ENCODE data around the gene DRD4. TPM values are rescaled to one million over a fixed set of nuclear protein-coding genes. Genes with fewer than 3 reads are reported as not detected.

DRD4 gene
- total and polyA plus RNA-seq, 2 of the 13 experiments (the other 11 are each of a cell fraction or from before 2014, with no cell fraction given) = 0.09 to 0.13 TPM

DNA sequence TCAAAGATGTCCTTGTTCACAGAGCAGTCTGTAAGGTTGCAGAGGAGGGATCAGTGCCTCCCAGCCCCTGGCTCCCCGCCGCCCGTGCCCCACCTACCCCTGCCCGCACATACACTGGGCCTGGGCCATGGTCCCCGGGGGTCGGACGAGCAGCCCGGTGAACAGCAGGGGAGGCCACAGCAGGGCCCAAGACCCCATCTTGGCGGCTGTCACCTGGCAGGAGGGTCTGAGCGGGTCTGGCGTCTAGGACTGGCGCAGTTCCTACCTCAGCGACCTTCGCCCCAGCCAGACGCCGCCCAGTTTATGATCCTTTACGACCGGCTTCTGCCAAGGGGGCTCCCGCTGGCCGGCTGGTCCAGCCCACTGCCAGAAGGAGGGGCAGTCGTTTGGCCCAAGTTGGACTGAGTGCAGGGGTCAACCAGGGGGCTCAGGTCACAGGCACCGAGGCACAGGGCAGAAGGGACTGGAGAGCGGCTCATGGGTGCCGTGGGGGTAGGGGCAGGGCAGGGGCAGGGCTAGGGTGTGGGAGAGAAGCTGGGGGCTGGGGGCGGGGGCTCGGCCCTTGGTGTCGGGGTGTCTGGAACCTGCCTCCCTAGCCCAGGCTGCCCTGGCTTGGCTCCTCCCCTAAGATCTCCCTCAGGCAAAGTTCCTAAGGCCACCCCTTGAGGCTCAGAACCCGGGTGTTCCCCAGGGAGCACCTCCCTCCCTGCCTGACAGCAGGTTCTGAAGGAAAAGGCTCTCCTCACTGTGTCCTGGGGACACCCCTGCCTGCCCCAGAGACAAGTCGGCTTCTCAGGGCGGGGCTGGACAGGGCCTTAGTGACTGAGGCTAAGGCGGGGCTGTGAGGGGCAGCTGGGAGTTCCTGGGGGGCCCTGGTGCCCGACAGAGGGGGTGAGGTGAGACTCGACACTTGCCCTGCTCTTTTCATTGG is 12.1 kb upstream of the DRD4 start, which contains the start of gene CDHR5 (continued):
- TF ChIP-seq, protein P1, sequence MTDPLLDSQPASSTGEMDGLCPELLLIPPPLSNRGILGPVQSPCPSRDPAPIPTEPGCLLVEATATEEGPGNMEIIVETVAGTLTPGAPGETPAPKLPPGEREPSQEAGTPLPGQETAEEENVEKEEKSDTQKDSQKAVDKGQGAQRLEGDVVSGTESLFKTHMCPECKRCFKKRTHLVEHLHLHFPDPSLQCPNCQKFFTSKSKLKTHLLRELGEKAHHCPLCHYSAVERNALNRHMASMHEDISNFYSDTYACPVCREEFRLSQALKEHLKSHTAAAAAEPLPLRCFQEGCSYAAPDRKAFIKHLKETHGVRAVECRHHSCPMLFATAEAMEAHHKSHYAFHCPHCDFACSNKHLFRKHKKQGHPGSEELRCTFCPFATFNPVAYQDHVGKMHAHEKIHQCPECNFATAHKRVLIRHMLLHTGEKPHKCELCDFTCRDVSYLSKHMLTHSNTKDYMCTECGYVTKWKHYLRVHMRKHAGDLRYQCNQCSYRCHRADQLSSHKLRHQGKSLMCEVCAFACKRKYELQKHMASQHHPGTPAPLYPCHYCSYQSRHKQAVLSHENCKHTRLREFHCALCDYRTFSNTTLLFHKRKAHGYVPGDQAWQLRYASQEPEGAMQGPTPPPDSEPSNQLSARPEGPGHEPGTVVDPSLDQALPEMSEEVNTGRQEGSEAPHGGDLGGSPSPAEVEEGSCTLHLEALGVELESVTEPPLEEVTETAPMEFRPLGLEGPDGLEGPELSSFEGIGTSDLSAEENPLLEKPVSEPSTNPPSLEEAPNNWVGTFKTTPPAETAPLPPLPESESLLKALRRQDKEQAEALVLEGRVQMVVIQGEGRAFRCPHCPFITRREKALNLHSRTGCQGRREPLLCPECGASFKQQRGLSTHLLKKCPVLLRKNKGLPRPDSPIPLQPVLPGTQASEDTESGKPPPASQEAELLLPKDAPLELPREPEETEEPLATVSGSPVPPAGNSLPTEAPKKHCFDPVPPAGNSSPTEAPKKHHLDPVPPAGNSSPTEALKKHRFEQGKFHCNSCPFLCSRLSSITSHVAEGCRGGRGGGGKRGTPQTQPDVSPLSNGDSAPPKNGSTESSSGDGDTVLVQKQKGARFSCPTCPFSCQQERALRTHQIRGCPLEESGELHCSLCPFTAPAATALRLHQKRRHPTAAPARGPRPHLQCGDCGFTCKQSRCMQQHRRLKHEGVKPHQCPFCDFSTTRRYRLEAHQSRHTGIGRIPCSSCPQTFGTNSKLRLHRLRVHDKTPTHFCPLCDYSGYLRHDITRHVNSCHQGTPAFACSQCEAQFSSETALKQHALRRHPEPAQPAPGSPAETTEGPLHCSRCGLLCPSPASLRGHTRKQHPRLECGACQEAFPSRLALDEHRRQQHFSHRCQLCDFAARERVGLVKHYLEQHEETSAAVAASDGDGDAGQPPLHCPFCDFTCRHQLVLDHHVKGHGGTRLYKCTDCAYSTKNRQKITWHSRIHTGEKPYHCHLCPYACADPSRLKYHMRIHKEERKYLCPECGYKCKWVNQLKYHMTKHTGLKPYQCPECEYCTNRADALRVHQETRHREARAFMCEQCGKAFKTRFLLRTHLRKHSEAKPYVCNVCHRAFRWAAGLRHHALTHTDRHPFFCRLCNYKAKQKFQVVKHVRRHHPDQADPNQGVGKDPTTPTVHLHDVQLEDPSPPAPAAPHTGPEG (CRISPR knock-in tag; IDR thresholded peaks at IDR 0.05) = no peak
- TF ChIP-seq JARID2 (CRISPR knock-in tag; IDR thresholded peaks at IDR 0.05; ENCODE audit: insufficient replicate concordance) (no peak), ETV6 (CRISPR knock-in tag; conservative IDR thresholded peaks at IDR 0.05) (no peak), WIZ (CRISPR knock-in tag; IDR thresholded peaks at IDR 0.05) (no peak), ZNF451 (CRISPR knock-in tag; IDR thresholded peaks at IDR 0.05) (no peak), KDM1A (CRISPR knock-in tag; IDR thresholded peaks at IDR 0.05) (no peak), CBX2 (IDR thresholded peaks at IDR 0.05; ENCODE audit: low read depth, low read length) (no peak), CBX2 (CRISPR knock-in tag; IDR thresholded peaks at IDR 0.05; ENCODE audit: low read depth) (no peak), KLF11 (CRISPR knock-in tag; IDR thresholded peaks at IDR 0.05) (no peak)
- TF ChIP-seq, protein P2, sequence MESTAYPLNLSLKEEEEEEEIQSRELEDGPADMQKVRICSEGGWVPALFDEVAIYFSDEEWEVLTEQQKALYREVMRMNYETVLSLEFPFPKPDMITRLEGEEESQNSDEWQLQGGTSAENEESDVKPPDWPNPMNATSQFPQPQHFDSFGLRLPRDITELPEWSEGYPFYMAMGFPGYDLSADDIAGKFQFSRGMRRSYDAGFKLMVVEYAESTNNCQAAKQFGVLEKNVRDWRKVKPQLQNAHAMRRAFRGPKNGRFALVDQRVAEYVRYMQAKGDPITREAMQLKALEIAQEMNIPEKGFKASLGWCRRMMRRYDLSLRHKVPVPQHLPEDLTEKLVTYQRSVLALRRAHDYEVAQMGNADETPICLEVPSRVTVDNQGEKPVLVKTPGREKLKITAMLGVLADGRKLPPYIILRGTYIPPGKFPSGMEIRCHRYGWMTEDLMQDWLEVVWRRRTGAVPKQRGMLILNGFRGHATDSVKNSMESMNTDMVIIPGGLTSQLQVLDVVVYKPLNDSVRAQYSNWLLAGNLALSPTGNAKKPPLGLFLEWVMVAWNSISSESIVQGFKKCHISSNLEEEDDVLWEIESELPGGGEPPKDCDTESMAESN (CRISPR knock-in tag; conservative IDR thresholded peaks at IDR 0.05) = no peak
- TF ChIP-seq, protein P3, sequence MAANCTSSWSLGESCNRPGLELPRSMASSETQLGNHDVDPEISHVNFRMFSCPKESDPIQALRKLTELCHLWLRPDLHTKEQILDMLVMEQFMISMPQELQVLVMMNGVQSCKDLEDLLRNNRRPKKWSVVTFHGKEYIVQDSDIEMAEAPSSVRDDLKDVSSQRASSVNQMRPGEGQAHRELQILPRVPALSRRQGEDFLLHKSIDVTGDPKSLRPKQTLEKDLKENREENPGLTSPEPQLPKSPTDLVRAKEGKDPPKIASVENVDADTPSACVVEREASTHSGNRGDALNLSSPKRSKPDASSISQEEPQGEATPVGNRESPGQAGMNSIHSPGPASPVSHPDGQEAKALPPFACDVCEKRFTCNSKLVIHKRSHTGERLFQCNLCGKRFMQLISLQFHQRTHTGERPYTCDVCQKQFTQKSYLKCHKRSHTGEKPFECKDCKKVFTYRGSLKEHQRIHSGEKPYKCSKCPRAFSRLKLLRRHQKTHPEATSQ (CRISPR knock-in tag; IDR thresholded peaks at IDR 0.05; ENCODE audit: borderline replicate concordance) = no peak
- TF ChIP-seq, protein P4, sequence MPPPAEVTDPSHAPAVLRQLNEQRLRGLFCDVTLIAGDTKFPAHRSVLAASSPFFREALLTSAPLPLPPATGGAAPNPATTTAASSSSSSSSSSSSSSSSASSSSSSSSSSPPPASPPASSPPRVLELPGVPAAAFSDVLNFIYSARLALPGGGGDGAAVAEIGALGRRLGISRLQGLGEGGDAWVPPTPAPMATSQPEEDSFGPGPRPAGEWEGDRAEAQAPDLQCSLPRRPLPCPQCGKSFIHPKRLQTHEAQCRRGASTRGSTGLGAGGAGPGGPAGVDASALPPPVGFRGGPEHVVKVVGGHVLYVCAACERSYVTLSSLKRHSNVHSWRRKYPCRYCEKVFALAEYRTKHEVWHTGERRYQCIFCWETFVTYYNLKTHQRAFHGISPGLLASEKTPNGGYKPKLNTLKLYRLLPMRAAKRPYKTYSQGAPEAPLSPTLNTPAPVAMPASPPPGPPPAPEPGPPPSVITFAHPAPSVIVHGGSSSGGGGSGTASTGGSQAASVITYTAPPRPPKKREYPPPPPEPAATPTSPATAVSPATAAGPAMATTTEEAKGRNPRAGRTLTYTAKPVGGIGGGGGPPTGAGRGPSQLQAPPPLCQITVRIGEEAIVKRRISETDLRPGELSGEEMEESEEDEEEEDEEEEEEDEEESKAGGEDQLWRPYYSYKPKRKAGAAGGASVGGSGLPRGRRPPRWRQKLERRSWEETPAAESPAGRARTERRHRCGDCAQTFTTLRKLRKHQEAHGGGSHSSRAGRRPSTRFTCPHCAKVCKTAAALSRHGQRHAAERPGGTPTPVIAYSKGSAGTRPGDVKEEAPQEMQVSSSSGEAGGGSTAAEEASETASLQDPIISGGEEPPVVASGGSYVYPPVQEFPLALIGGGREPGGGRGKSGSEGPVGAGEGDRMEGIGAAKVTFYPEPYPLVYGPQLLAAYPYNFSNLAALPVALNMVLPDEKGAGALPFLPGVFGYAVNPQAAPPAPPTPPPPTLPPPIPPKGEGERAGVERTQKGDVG (CRISPR knock-in tag; IDR thresholded peaks at IDR 0.05; ENCODE audit: borderline replicate concordance) = no peak

Data from HepG2 (cell line).